Bronchial epithelial cell (primary cell): Measurements from ENCODE around the gene FOXP4. TPM values are rescaled to one million over a fixed set of nuclear protein-coding genes. Genes with fewer than 3 reads are reported as not detected.

Source experiments
- DNase-seq: peaks from one replicate; pipeline ENCODE4 v3.0.0-alpha.2; 2010; ENCODE audit warnings: low read depth
- FAIRE-seq: peaks from 2 replicates; lab custom pipeline; 2011; peaks lifted over from hg19 to GRCh38; lab: Jason Lieb, UNC
- H3K27me3 ChIP-seq: 2 replicates; pipeline ENCODE4 v1.5.1; 2011; ENCODE audit warnings: low read length; ENCODE audit not compliant: control insufficient read depth, insufficient read depth
- H3K36me3 ChIP-seq: 2 replicates; pipeline ENCODE4 v1.5.1; 2011; ENCODE audit warnings: low read length; ENCODE audit not compliant: control insufficient read depth, insufficient read depth
- H3K4me3 ChIP-seq: 2 replicates; pipeline ENCODE4 v1.5.1; 2011; ENCODE audit warnings: mild to moderate bottlenecking, low read depth, low read length, control low read depth
- CTCF ChIP-seq: IDR thresholded peaks from 2 replicates; pipeline ENCODE4 v1.5.1; 2011; ENCODE audit warnings: mild to moderate bottlenecking, moderate library complexity, low read length, control low read depth, inconsistent platforms; ENCODE audit not compliant: insufficient read depth, severe bottlenecking
- total RNA-seq: library from RNA; depleted of rRNA; stranded (reverse); fragments of >200 nt; gene quantifications from 2 replicates; pipeline ENCODE4 v1.2.1, GENCODE V29; 2014

FOXP4 gene
- total RNA-seq, 1 donor from 2014 or later: 2.1 TPM

DNA sequence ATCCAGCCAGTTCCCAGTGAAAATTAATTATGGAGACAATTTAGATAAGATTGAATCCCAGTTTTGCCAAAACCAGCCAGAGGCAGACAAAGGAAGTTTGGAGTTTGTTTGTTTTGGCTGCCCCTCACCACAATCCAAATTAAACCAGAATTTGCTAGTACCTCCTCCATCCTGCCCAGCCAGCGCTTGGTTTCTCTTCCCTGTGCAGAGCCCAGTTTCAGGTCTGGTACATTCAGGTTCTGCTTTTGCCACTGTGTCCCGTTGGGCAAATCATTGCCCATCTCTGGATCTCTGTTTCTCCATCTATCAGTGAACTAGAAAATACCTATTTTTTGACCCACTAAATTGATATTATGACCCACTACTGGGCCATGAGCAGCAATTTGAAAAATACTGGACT is 26.4 kb downstream of the FOXP4 start:
- no peak overlapping the region for H3K4me3 ChIP-seq
- FAIRE-seq (no peak), DNase-seq (no peak)
- no peak for TF ChIP-seq CTCF
- peaks cover 3% of the 10 kb centered on the region for H3K36me3 ChIP-seq
- H3K27me3 ChIP-seq: no peaks in the 10 kb centered on the region

DNA sequence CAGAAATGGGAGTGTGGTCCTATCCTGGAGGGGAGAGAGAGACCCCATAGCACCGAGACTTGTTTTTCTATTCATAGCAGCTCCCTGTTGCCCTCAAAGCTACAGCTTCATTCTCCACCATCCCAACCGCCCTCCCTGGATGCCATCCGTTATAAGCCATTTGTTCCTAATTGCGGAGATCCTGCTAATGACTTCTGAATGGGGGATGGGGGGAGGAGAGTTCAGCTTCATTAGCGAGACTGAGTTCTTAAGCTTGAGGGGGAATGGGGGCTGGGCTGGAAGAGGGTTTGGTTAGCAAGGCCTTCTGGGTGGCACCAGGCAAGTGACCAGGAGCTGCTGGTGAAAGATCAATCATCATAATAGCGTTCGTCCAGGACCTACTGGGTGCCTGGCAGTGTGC is 27.1 kb downstream of the FOXP4 start:
- no peak for DNase-seq
- Histone ChIP-seq H3K27me3 (no peaks in the 10 kb centered on the region), H3K36me3 (peaks cover 3% of the 10 kb centered on the region), H3K4me3 (no peak overlapping the region)
- TF ChIP-seq CTCF: no peak
- no peak for FAIRE-seq

DNA sequence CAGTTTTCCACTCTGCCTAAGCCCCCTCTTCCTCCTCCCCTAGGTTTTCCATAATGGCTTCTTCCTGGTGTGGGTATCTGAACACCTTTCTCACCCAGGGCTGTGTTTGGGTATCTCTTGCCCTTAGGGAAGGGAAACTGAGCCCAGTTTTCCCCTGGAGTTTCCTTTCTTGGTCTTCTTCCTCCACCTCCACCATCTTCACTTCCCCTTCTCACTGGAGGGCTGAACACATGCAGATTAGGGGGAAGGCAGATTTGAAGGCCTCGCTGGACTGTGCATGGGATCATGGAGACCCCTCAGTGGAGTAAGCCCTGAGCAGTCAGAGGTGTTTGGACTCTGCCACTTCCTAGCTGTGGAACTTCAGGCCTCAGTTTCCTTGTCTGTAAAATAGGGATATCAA is 27.8 kb downstream of the FOXP4 start:
- FAIRE-seq (no peak), DNase-seq (no peak)
- Histone ChIP-seq H3K4me3 (no peak overlapping the region), H3K36me3 (peaks cover 1% of the 10 kb centered on the region), H3K27me3 (no peaks in the 10 kb centered on the region)
- no peak for TF ChIP-seq CTCF

DNA sequence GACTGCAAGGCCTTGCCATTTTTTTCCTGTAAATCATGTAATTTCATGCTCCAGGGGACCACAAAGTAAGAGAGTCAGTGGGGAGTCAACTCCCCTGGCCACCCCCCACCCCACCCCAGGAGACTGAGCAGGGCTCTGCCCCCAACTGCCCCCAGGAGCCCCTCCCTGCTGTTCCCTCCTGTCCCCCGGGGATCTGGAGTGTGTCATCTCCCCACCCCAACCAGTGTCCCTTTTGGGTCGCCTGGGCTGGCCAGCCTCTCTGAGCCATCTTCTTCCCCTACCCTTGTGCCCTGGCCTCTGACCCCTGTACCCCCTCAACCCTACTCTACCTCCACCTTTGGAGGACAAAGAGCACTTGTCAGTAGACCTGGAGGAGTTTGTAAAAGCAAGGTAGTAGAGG is 29.4 kb downstream of the FOXP4 start:
- FAIRE-seq: no peak
- Histone ChIP-seq H3K36me3 (peaks cover under 1% of the 10 kb centered on the region), H3K27me3 (no peaks in the 10 kb centered on the region), H3K4me3 (no peak overlapping the region)
- no peak for TF ChIP-seq CTCF
- DNase-seq: no peak

DNA sequence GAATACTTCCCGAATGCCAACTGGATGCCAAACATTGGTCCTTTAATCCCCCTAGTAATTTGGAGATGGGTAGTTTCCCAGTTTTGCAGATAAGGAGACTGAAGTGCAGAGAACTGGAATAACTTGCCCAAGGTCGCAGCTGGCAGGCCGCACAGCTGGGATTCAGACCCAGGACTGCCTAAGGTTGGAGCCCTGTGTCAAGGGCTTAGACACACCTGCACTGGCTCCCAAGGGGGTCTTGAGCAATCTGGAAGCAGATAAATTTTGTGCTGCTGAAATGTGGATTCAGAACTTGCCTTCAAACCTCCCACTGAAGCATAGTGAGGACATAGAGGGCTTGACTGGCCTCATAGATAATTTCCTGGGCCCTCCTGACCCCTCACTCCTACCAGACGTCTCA is 30.5 kb downstream of the FOXP4 start:
- no peak for DNase-seq
- H3K27me3 ChIP-seq: no peaks in the 10 kb centered on the region
- no peak for FAIRE-seq
- H3K36me3 ChIP-seq: no peaks in the 10 kb centered on the region
- TF ChIP-seq CTCF: no peak
- no peak overlapping the region for H3K4me3 ChIP-seq

GRCh38 chr6:41577356-41578216 is 31.4 kb downstream of the FOXP4 start:
- Histone ChIP-seq H3K36me3 (no peaks in the 10 kb centered on the region), H3K4me3 (no peak overlapping the region), H3K27me3 (no peaks in the 10 kb centered on the region)
- peak; percentile 67 for DNase-seq
- no peak for FAIRE-seq
- TF ChIP-seq CTCF: no peak
